Left lobe of liver (tissue), 2 donors: ENCODE data around the gene SCNN1B. TPM values are rescaled to one million over a fixed set of nuclear protein-coding genes. Genes with fewer than 3 reads are reported as not detected.
"Not testable (repeated sequence)": the region's sequence is repeated elsewhere in the genome, so short reads cannot be mapped to it uniquely, and the experiment has no call there.

Source experiments
- ATAC-seq: fragments of 200-7000 bp; cut with Tn5 transposase; one replicate; pipeline ENCODE4 v1.9.1; 2020; ENCODE audit warnings: mild to moderate bottlenecking, moderate library complexity
- DNase-seq: peaks from one replicate; pipeline ENCODE4 v3.0.0-alpha.2; 2020; ENCODE audit warnings: low spot score
- total RNA-seq: library from RNA; stranded (reverse); gene quantifications from one replicate; pipeline ENCODE4 v1.2.1, GENCODE V29; 2021
- donor health status: DM: no; HTN: no; CAD: no; lungs with moderate emphysema.
- donor health status: DM: no; HTN: yes; CAD: no.

SCNN1B gene
- total RNA-seq, 1 donor from 2014 or later: 0.18 TPM

- ATAC-seq: no peak
- DNase-seq: no peak
These were observed 76.8 kb downstream of the SCNN1B start for GRCh38 chr16:23378921-23379320.

DNA sequence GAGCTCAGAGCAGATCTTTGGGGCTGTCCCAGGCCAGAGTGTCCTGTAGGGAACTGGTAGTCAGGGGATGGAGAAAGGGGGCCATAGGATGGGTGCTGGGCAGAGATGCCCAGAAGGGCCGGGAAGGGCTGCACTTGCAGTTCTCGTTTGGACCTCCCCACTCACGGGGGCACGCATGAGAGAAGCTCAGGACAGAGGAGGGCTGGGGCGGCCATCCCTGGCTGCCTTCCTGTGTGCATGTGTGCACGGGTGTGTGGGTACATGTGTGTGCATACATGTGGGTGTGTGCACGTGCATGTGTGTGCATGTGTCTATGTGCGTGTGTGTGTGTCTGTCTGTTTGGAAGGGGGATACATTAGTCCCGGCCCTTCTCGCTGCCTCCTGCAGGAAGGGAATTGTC lies 77.6 kb downstream of the SCNN1B start:
- ATAC-seq (no peak), DNase-seq (no peak)

- ATAC-seq: no peak
- DNase-seq: no peak
These were observed 78.4 kb downstream of the SCNN1B start for GRCh38 chr16:23380501-23380951.

DNA sequence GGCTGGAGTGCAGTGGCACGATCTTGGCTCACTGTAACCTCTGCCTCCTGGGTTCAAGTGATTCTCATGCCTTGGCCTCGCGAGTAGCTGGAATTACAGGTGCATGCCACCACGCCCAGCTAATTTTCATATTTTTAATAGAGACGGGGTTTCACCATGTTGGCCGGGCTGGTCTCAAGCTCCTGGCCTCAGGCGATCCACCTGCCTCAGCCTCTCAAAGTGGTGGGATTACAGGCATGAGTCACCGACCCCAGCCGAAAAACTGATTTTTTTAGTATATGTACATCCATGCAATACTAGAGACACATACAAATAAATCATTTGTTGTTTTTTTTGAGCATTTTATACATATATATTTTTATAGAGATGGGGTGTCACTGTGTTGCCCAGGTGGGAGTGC lies 79.6 kb downstream of the SCNN1B start:
- DNase-seq: not testable (repeated sequence)

GRCh38 chr16:23382279-23382678 lies 80.2 kb downstream of the SCNN1B start:
- DNase-seq (no peak), ATAC-seq (no peak)

More for the DNA sequence above, 79.6 kb downstream of the SCNN1B start:
- ATAC-seq: not testable (repeated sequence)

DNA sequence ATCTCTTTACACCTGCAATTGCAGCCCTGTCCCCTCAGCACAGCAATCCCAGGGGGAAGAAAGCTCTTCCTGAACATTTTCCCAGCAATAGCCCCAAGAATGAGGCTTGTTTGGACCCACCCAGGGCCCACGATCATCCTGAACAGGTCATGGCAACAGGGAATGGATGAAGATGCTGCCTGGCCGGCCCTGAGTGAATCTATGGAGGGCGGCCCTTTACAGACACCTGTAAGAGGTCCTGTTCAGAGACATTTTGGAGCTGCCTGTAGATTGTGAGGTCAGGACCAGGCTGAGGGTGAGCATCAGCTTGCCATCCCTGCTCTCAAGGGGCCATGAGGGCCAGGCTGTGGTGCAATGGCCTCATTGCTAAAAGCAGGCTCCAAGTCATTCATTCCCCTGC lies 81.8 kb downstream of the SCNN1B start:
- no peak for ATAC-seq

DNA sequence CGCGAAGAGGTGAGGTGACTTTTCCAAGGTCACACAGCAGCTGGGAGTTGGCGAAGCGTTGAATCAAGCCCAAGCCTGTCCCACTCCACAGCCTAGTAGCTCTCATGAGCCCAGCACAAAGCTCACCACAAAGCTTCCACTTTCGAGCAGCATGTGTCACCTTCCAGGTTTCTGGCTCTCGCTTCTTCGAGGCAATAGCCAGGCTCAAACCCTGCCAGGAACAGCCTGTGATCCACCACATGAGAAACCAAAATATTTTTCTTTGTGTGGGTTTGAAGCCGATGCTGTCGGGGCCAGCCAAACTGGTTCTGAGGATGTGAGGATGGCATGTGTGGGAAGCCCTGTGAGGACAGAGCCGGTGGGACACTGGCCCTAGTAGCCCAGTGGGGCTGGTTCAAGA lies 82.8 kb downstream of the SCNN1B start:
- ATAC-seq: no peak

More for the DNA sequence above, 81.8 kb downstream of the SCNN1B start:
- no peak for DNase-seq

GRCh38 chr16:23385441-23385840 lies 83.3 kb downstream of the SCNN1B start:
- ATAC-seq (no peak), DNase-seq (no peak)

More for the DNA sequence above, 82.8 kb downstream of the SCNN1B start:
- no peak for DNase-seq

DNA sequence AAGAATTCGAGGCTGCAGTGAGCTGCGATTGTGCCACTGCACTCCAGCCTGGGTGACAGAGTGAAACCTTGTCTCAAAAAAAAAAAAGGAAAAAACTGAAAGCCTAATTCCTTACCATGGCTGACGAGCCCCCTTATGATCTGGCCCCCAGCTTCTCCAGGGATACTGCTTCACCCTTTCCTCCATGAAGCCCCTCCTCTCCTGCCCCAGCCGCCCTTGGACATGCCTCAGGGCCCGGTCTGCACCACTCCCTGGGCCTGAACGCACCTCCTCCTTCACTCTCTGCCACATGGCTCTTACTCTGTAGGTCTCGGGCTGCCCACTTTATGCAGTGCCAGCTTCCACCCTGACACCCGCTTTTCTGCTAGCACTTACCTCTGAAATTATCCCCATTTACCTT lies 85.6 kb downstream of the SCNN1B start:
- ATAC-seq (no peak), DNase-seq (no peak)

DNA sequence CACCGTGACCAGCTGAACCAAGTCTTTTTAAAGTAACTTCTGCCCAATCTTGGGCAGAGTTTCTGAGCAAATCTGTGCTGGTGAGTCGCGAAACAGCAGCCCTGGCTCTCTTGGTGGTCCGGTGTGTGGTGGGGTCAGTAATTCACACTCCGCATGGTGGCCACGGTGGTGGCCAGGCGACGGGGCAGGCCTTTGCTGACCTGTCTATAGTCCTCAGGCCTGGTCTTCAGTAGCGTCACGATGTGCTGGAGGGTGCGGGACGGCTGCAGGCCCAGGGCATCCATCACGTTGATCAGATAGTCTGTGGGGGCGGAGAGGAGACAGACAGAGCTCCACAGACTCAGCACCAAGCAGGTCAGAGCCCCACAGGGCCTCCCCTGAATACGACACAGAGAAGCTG lies 86.7 kb downstream of the SCNN1B start:
- DNase-seq (no peak), ATAC-seq (no peak)

GRCh38 chr16:23389201-23389600 lies 87.1 kb downstream of the SCNN1B start:
- no peak for DNase-seq
- ATAC-seq: no peak

- not testable (repeated sequence) for DNase-seq, ATAC-seq
These were observed 87.8 kb downstream of the SCNN1B start for GRCh38 chr16:23389936-23390335.

GRCh38 chr16:23391381-23392222 lies 89.5 kb downstream of the SCNN1B start:
- no peak for ATAC-seq
- DNase-seq: no peak

DNA sequence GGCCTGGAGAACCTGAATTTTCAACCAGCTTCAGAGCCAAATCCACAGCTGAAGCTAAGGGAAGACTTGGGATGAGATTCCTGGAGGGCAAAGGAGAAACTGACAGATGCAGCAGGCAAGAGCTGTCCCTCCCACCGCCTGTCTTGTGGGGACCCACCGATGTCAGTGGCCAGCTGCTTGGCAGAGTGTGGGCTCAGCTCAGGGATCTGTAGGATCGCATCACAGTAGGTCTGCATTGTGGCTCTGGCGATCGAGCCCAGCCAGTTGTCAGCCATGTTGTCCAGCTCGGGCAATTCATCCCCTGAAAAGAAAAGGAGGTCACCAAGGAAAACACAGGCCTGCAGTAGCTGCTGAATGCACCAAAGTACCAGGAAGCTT lies 90.1 kb downstream of the SCNN1B start:
- ATAC-seq: no peak
- no peak for DNase-seq

GRCh38 chr16:23394141-23394831 lies 92.2 kb downstream of the SCNN1B start:
- ATAC-seq (no peak), DNase-seq (no peak)

DNA sequence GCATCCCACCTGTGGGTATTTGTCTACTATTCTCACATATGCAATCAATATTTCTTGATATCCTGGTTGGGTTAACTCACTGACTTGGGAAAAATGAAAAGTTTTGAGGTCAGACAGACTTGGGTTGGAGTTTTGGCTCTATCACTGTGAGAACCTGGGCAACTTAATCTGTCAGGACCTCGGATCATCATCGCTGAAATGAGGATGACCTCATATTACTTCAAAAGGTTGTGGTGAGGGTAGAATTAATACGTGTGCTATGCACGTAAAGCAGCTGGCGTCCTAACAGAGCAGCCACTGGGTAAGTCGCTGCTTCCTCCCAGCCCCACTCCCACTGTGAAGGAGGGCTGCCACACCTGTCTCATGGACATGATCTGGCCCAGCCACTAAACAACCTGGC lies 93.6 kb downstream of the SCNN1B start:
- DNase-seq (no peak), ATAC-seq (no peak)

DNA sequence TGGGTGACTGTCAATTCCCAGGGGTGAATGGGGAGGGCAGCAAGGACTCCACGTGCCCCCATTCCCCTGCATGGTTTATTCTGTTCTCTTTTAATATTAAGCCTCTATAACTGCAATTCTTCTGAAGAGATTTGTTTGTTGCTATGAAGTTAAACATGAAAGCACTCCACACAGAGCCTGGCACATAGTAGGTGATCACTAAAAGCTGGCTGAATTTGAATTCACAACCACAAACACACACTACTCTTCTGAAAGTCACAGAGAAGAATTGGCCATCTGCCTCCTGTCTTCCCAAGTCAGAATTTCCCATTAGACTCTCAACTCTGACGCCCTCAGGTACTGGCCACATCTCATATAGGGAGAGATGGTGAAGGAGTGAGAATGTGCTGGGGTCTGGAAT lies 95.4 kb downstream of the SCNN1B start:
- DNase-seq (no peak), ATAC-seq (no peak)

DNA sequence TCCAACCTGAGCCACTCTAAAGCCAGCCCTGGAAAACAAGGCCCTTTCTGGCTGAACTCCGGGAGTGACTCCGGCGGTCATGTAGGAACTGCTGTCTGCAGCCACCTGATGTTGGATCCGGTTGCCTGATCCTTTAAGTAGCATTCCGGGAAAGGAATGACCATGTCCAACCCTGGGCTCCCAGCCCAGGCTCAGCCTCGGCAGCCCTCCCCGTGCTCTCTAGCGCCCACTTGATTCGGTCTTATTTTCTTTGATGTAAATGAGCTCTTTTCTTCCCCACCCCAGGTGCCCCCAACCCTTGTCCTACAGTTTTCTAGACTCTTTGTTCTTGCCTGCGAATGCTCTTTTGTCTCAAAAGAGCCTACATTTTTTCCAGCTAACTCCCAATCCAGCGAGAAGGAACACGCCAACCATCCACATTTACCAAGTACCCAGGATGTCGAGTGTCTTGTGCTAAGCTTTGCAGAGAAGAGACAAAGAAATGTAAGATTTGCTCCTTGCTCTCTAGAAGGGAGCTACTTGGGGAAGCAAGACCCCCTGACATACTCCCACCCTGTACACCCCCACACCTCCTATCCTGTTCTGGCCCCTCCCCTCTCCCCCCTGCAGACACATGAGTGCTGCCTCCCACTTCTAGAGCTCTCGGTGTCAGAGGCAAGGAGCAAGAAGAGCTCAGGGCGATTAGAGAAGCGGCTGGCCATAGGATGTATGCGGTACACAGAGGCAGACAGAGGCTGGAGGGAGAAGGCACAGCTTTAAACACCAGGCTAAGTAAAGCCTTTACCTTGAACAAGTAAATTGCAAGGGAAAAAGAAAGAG lies 97.1 kb downstream of the SCNN1B start:
- no peak for ATAC-seq

DNA sequence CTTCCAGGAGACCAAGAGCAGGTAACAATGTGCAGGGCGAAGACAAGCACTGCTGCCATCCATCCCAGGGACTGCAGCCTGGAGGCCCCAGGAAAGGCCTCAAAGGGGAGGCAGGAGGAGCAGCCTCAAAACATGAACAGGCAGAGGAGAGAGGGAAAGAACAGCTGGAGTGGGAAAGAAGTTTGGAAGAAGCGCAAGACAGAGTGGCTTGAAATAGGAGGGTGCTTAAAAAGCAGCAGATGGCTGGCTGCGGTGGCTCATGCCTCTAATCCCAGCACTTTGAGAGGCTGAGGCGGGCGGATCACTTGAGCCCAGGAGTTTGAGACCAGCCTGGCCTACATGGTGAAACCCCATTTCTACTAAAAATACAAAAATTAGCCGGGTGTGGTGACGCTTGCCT lies 98.3 kb downstream of the SCNN1B start:
- not testable (repeated sequence) for ATAC-seq, DNase-seq

More for the DNA sequence above, 97.1 kb downstream of the SCNN1B start:
- no peak for DNase-seq

DNA sequence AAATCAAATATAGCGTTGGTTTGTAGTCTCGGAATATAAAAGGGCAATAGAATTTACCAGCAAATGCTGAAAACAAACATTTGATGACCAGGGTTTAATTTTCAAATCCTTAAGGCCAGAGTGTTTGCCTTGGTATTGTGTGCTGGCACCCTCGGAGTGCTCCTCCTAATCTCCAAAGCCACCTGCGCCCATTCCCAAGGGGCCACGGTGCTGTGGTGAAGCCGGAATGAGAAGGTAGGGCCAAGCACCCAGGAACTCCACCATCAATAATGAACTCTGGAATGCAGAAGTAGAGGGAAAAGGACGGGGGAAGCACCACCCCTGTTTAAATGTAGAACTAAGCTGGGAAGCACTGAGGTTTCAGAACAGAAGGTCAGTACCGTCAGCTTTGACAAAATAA lies 99.0 kb downstream of the SCNN1B start:
- DNase-seq: no peak
- ATAC-seq: no peak

DNA sequence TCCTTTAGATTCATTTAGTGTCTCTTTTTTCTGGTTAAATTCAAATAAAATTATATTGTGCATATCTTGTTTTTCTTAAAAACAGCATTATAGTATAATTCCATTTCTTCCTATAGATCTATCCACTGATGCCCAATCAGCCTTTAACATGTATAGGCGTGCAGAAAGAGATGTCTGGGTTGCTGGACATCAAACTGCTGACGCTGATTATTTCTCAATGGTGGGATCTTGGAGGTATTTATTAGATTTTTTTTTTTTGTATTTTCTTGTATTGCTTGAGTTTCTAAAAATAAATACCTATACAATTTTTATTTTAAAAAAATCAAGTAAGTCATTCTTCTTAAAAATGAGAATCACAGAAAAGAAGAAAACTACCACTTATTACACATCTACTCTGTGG lies 100.0 kb downstream of the SCNN1B start:
- ATAC-seq: no peak

More for the DNA sequence above, 100.0 kb downstream of the SCNN1B start:
- no peak for DNase-seq
